Measurements from ENCODE around the gene PARD6B. TPM values are rescaled to one million over a fixed set of nuclear protein-coding genes. Genes with fewer than 3 reads are reported as not detected.

Gene PARD6B
- total and polyA plus RNA-seq, 2 of the 13 experiments (the other 11 are each of a cell fraction or from before 2014, with no cell fraction given), result 6.9 to 22.2 TPM

GRCh38 chr20:50806126-50806768, 74.9 kb downstream of the PARD6B start:
- H3K9ac ChIP-seq (ENCODE audit: insufficient read depth, low read depth, low read length), result no peak overlapping the region
- in situ Hi-C loops (cut with HindIII; ENCODE audit: extremely low pct_ligation_motif_present, low pct_unique_long_range_greater_than_20kb) (no loop called here), intact Hi-C loops (cut with micrococcal nuclease; ENCODE audit: unreplicated experiment) (no loop called here)
- H3K27ac ChIP-seq (ENCODE audit: extremely low read length, insufficient read depth, low read length), result no peak overlapping the region
- ChIA-PET CTCF (ENCODE audit: low intra/inter-chr PET ratio, low total read pairs) (no interaction called here), POLR2A (no interaction called here)
- no peak for ATAC-seq
- FAIRE-seq, result no peak
- WGBS (ENCODE audit: low lambda C conversion rate), result 90% methylated on average over 5 of the region's 5 CpGs
- H3K9me3 ChIP-seq (ENCODE audit: low read length), result no peaks in the 10 kb centered on the region
- no peaks in the 10 kb centered on the region for H4K20me1 ChIP-seq (ENCODE audit: insufficient read depth, low read length)
- H3K4me1 ChIP-seq (ENCODE audit: insufficient read depth, low read length), result peaks cover 16% of the 10 kb centered on the region
- DNase-seq (ENCODE audit: low spot score), result no peak
- H2AFZ ChIP-seq (ENCODE audit: low read length), result no peak overlapping the region
- H3K27me3 ChIP-seq (ENCODE audit: control insufficient read depth in 1 of 2, insufficient read depth in 2 of 2, low read length in 2 of 2), result no peaks in the 10 kb centered on the region
- no peak overlapping the region for H3K4me3 ChIP-seq (replicated peaks in 1 of 3; ENCODE audit: insufficient read depth in 1 of 3, low read depth in 2 of 3, low read length in 3 of 3)
- H3K4me2 ChIP-seq (ENCODE audit: low read depth, low read length), result no peak overlapping the region
- H3K79me2 ChIP-seq (ENCODE audit: insufficient read depth, low read length), result no peaks in the 10 kb centered on the region
- BruUV-seq (replicated peaks), result no TSS peak
- H3K36me3 ChIP-seq (replicated peaks in 1 of 2; ENCODE audit: control insufficient read depth in 1 of 2, insufficient read depth in 2 of 2, low read length in 2 of 2), result no peaks in the 10 kb centered on the region
- TF ChIP-seq ZNF607 (CRISPR knock-in tag; IDR thresholded peaks at IDR 0.05; ENCODE audit: borderline replicate concordance) (no peak), MBNL3 (CRISPR knock-in tag; conservative IDR thresholded peaks at IDR 0.05) (no peak), ZNF615 (CRISPR knock-in tag; IDR thresholded peaks at IDR 0.05; ENCODE audit: borderline replicate concordance) (no peak), ZNF768 (CRISPR knock-in tag; IDR thresholded peaks at IDR 0.05) (peak; percentile 87)

Other genes with a start within 250 kb of the PARD6B start
- 33.3 and 37.2 TPM in 2 replicates for gene PTPN1, start 221.2 kb upstream of the PARD6B start, total RNA-seq (2016; rRNA removed; fragmentation: Illumina TruSeq; extraction: Trizol)
- 16.8 and 17.7 TPM in 2 replicates for gene PTPN1, start 221.2 kb upstream of the PARD6B start, polyA plus RNA-seq (2011; rRNA removed)
- gene RIPOR3, start 40.0 kb upstream of the PARD6B start, total RNA-seq (2016; rRNA removed; fragmentation: Illumina TruSeq; extraction: Trizol), result not detected in 2 replicates
- gene RIPOR3, start 40.0 kb upstream of the PARD6B start, polyA plus RNA-seq (2011; rRNA removed), result 0.18 and 0.26 TPM in 2 replicates
- 5.9 and 7.2 TPM in 2 replicates for gene BCAS4, start 63.5 kb downstream of the PARD6B start, total RNA-seq (2016; rRNA removed; fragmentation: Illumina TruSeq; extraction: Trizol)
- gene BCAS4, start 63.5 kb downstream of the PARD6B start, polyA plus RNA-seq (2011; rRNA removed), result 7.9 and 8.0 TPM in 2 replicates
- gene ADNP, start 199.9 kb downstream of the PARD6B start, total RNA-seq (2016; rRNA removed; fragmentation: Illumina TruSeq; extraction: Trizol), result 21.5 and 60.7 TPM in 2 replicates
- gene ADNP, start 199.9 kb downstream of the PARD6B start, polyA plus RNA-seq (2011; rRNA removed), result 21.0 and 22.3 TPM in 2 replicates
- gene DPM1, start 227.0 kb downstream of the PARD6B start, total RNA-seq (2016; rRNA removed; fragmentation: Illumina TruSeq; extraction: Trizol), result 161 and 187 TPM in 2 replicates
- gene DPM1, start 227.0 kb downstream of the PARD6B start, polyA plus RNA-seq (2011; rRNA removed), result 75.7 and 83.2 TPM in 2 replicates
- 8.4 and 9.7 TPM in 2 replicates for gene MOCS3, start 227.2 kb downstream of the PARD6B start, total RNA-seq (2016; rRNA removed; fragmentation: Illumina TruSeq; extraction: Trizol)
- gene MOCS3, start 227.2 kb downstream of the PARD6B start, polyA plus RNA-seq (2011; rRNA removed), result 3.7 and 4.1 TPM in 2 replicates

Data from HepG2 (cell line).